Measurements from ENCODE around the gene NDUFV1.
"Not testable (repeated sequence)": the region's sequence is repeated elsewhere in the genome, so short reads cannot be mapped to it uniquely, and the experiment has no call there.

The NDUFV1 gene

GRCh38 chr11:67616431-67617242 is 9.9 kb downstream of the NDUFV1 start:
- DNase-seq (ENCODE audit: low read depth): no peak
- H3K4me3 ChIP-seq (ENCODE audit: low read depth, low read length): no peak overlapping the region

GRCh38 chr11:67617243-67617953 is 10.7 kb downstream of the NDUFV1 start:
- TF ChIP-seq, protein P1, sequence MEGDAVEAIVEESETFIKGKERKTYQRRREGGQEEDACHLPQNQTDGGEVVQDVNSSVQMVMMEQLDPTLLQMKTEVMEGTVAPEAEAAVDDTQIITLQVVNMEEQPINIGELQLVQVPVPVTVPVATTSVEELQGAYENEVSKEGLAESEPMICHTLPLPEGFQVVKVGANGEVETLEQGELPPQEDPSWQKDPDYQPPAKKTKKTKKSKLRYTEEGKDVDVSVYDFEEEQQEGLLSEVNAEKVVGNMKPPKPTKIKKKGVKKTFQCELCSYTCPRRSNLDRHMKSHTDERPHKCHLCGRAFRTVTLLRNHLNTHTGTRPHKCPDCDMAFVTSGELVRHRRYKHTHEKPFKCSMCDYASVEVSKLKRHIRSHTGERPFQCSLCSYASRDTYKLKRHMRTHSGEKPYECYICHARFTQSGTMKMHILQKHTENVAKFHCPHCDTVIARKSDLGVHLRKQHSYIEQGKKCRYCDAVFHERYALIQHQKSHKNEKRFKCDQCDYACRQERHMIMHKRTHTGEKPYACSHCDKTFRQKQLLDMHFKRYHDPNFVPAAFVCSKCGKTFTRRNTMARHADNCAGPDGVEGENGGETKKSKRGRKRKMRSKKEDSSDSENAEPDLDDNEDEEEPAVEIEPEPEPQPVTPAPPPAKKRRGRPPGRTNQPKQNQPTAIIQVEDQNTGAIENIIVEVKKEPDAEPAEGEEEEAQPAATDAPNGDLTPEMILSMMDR (IDR thresholded peaks at IDR 0.05; ENCODE audit: insufficient read depth, low read depth, low read length, missing control alignments): no peak
- no peak overlapping the region for H3K4me3 ChIP-seq (ENCODE audit: low read depth, low read length)

More at GRCh38 chr11:67616431-67617242, 9.9 kb downstream of the NDUFV1 start:
- TF ChIP-seq, protein P1 (IDR thresholded peaks at IDR 0.05; ENCODE audit: insufficient read depth, low read depth, low read length, missing control alignments): no peak

DNA sequence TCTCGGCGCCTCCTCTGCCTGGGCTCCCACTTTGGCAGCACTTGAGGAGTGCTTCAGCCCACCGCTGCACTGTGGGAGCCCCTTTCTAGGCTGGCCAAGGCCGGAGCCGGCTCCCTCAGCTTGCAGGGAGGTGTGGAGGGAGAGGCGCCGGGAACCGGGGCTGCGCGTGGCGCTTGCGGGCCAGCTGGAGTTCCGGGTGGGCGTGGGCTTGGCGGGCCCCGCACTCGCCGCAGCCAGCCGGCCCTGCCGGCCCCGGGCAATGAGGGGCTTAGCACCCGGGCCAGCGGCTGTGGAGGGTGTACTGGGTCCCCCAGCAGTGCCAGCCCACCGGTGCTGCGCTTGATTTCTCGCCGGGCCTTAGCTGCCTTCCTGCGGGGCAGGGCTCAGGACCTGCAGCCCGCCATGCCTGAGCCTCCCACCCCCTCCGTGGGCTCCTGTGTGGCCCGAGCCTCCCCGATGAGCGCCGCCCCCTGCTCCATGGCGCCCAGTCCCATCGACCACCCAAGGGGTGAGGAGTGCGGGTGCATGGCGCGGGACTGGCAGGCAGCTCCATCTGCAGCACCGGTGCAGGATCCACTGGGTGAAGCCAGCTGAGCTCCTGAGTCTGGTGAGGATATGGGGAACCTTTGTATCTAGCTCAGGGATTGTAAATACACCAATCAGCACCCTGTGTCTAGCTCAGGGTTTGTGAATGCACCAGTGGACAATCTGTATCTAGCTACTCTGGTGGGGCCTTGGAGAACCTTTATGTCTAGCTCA is 12.3 kb downstream of the NDUFV1 start:
- DNase-seq (ENCODE audit: low read depth); H3K4me3 ChIP-seq (ENCODE audit: low read depth, low read length): not testable (repeated sequence)

More at GRCh38 chr11:67617243-67617953, 10.7 kb downstream of the NDUFV1 start:
- no peak for DNase-seq (ENCODE audit: low read depth)

GRCh38 chr11:67619683-67620618 is 13.2 kb downstream of the NDUFV1 start:
- not testable (repeated sequence) for DNase-seq (ENCODE audit: low read depth); H3K4me3 ChIP-seq (ENCODE audit: low read depth, low read length)

- H3K4me3 ChIP-seq (ENCODE audit: low read depth, low read length); DNase-seq (ENCODE audit: low read depth): not testable (repeated sequence)
These were observed 13.9 kb downstream of the NDUFV1 start for GRCh38 chr11:67620621-67621020.

GRCh38 chr11:67621928-67622327 is 15.2 kb downstream of the NDUFV1 start:
- not testable (repeated sequence) for H3K4me3 ChIP-seq (ENCODE audit: low read depth, low read length); DNase-seq (ENCODE audit: low read depth)

GRCh38 chr11:67622905-67623304 is 16.2 kb downstream of the NDUFV1 start:
- DNase-seq (ENCODE audit: low read depth); H3K4me3 ChIP-seq (ENCODE audit: low read depth, low read length): not testable (repeated sequence)

DNA sequence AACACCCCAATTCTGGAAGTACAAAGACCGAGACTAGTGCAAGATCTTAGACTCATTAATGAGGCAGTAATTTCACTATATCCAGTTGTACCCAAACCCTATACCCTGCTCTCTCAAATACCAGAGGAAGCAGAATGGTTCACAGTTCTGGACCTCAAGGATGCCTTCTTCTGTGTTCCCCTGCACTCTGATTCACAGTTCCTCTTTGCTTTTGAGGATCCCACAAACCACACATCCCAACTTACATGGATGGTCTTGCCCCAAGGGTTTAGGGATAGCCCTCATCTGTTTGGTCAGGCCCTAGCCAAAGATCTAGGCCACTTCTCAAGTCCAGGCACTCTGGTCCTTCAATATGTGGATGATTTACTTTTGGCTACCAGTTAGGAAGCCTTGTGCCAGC is 17.1 kb downstream of the NDUFV1 start:
- not testable (repeated sequence) for DNase-seq (ENCODE audit: low read depth); H3K4me3 ChIP-seq (ENCODE audit: low read depth, low read length)

DNA sequence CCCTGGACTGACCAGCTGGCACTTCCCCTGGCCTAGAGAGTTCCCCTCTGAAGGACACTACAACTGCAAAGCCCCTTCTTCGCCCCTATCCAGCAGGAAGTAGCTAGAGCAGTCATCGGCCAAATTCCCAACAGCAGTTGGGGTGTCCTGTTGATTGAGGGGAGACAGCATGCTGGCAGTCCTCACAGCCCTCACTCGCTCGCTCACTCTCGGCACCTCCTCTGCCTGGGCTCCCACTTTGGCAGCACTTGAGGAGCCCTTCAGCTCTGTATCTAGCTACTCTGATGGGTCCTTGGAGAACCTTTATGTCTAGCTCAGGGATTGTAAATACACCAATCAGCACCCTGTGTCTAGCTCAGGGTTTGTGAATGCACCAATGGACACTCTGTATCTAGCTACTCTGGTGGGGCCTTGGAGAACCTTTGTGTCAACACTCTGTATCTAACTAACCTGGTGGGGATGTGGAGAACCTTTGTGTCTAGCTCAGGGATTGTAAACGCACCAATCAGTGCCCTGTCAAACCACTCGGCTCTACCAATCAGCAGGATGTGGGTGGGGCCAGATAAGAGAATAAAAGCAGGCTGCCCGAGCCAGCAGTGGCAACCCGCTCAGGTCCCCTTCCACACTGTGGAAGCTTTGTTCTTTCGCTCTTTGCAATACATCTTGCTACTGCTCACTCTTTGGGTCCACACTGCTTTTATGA is 19.5 kb downstream of the NDUFV1 start:
- DNase-seq (ENCODE audit: low read depth); H3K4me3 ChIP-seq (ENCODE audit: low read depth, low read length): not testable (repeated sequence)

DNA sequence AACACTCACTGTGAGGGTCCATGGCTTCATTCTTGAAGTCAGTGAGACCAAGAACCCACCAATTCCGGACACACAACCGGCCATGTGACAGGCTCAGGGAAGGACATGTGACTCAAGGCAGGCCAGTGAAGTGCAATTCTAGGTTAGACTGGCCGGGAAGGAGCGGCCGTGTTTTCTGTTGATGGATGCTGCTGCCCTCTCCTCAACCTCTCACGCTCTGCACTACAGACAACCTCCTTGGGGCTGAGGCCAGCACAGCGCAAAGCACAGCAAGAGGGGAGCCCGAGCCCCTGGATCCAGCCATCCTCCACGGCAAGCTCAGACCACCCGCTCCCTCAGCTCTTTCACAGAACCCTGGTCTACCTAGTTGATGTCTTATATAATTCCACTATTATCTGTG is 20.2 kb downstream of the NDUFV1 start:
- TF ChIP-seq, protein P1 (IDR thresholded peaks at IDR 0.05; ENCODE audit: insufficient read depth, low read depth, low read length, missing control alignments): no peak
- no peak for DNase-seq (ENCODE audit: low read depth)
- no peak overlapping the region for H3K4me3 ChIP-seq (ENCODE audit: low read depth, low read length)
